K562 (cell line): ENCODE measurements around the gene MOGAT2. TPM values are rescaled to one million over a fixed set of nuclear protein-coding genes. Genes with fewer than 3 reads are reported as not detected.

Source experiments
- ATAC-seq: fragments of 200-7000 bp; cut with Tn5 transposase; 3 replicates; pipeline ENCODE4 v1.9.1; 2020; ENCODE audit warnings: moderate library complexity
- BruUV-seq: library from RNA; stranded (reverse); fragments of 400-500 nt; replicated peaks from 2 replicates; lab custom pipeline; 2021; lab: Mats Ljungman, UMichigan
- CTCF ChIA-PET: fragments of 300-600 bp; formaldehyde crosslinking; extraction: SDS; loops from one replicate; lab custom pipeline; 2021; ENCODE audit warnings: low intra/inter-chr PET ratio; lab: Yijun Ruan, JAX
- POLR2A ChIA-PET: fragments of 300-600, 350-650 bp; sonication (Branson Sonifier 250); formaldehyde crosslinking; extraction: SDS; loops from one replicate; lab custom pipeline; 2021; ENCODE audit warnings: antibody characterized with exemption, inconsistent platforms; lab: Yijun Ruan, JAX
- DNase-seq, 4 experiments: peaks; one replicate each; pipeline versions ENCODE4 v3.0.0 to v3.0.0-alpha.2; 2011 to 2018; ENCODE audit warnings: low spot score in 3 of 4, mixed read lengths in 3 of 4; ENCODE audit errors: extremely low read depth in 1 of 4
- FAIRE-seq: peaks from 2 replicates; lab custom pipeline; 2011; peaks lifted over from hg19 to GRCh38; lab: Jason Lieb, UNC
- H2AFZ ChIP-seq: 2 replicates; pipeline ENCODE4 v1.6.0; 2011; ENCODE audit warnings: low read depth, low read length, control low read depth, inconsistent platforms
- H3K27ac ChIP-seq: fragments of 200-600 bp; 3 replicates; pipeline ENCODE4 v1.8.0; 2011; ENCODE audit warnings: low read depth, mild to moderate bottlenecking, control low read depth, inconsistent platforms, low read length, moderate library complexity, mixed read lengths; ENCODE audit errors: extremely low read depth
- H3K27me3 ChIP-seq, 2 experiments: fragments of 300-600 bp in 1 of 2; 2 replicates in 1 of 2; 3 replicates in 1 of 2; pipeline versions ENCODE4 v1.6.0 to v1.8.0; 2011; ENCODE audit warnings: inconsistent platforms in 2 of 2, low read length in 2 of 2, mild to moderate bottlenecking in 1 of 2, mixed read lengths in 1 of 2, moderate library complexity in 1 of 2; ENCODE audit not compliant: control insufficient read depth in 2 of 2, insufficient read depth in 2 of 2
- H3K36me3 ChIP-seq: fragments of 300-600 bp; 3 replicates; pipeline ENCODE4 v1.8.0; 2011; ENCODE audit warnings: mild to moderate bottlenecking, low read length, inconsistent platforms; ENCODE audit not compliant: control insufficient read depth, insufficient read depth
- H3K4me1 ChIP-seq, 2 experiments: fragments of 200-600 bp in 1 of 2; replicated peaks in 1 of 2; 2 replicates in 1 of 2; 3 replicates in 1 of 2; pipeline versions ENCODE4 v1.5.1 to v1.8.0; 2011; ENCODE audit warnings: inconsistent platforms in 2 of 2, low read length in 2 of 2, mild to moderate bottlenecking in 1 of 2, mixed read lengths in 1 of 2, moderate library complexity in 1 of 2; ENCODE audit not compliant: control insufficient read depth in 2 of 2, insufficient read depth in 2 of 2
- H3K4me2 ChIP-seq: 2 replicates; pipeline ENCODE4 v1.6.1; 2011; ENCODE audit warnings: low read length, control low read depth, inconsistent platforms, mixed read lengths; ENCODE audit not compliant: insufficient read depth
- H3K4me3 ChIP-seq: fragments of 200-600 bp; sonication (generic), shearing (Covaris generic); 2 replicates; pipeline ENCODE4 v1.5.1; 2016; ENCODE audit warnings: control low read depth, inconsistent platforms
- H3K79me2 ChIP-seq: fragments of 200-600 bp; 3 replicates; pipeline ENCODE4 v1.8.0; 2011; ENCODE audit warnings: low read length, inconsistent platforms; ENCODE audit not compliant: control insufficient read depth, insufficient read depth
- H3K9ac ChIP-seq, 2 experiments: 2 replicates each; pipeline versions ENCODE4 v1.6.0 to v1.6.1; 2011; ENCODE audit warnings: low read depth in 2 of 2, low read length in 2 of 2, control low read depth in 1 of 2, inconsistent platforms in 1 of 2, mild to moderate bottlenecking in 1 of 2, mixed read lengths in 1 of 2; ENCODE audit not compliant: insufficient read depth in 1 of 2
- H3K9me1 ChIP-seq: one replicate; pipeline ENCODE4 v1.6.0; 2011; ENCODE audit warnings: inconsistent platforms, mild to moderate bottlenecking, low read length, moderate library complexity; ENCODE audit not compliant: control insufficient read depth, insufficient read depth
- H3K9me3 ChIP-seq: replicated peaks from 2 replicates; pipeline ENCODE4 v1.5.1; 2011; ENCODE audit warnings: low read depth, low read length, inconsistent platforms; ENCODE audit not compliant: control insufficient read depth, insufficient read depth
- H4K20me1 ChIP-seq: replicated peaks from 2 replicates; pipeline ENCODE4 v1.6.1; 2011; ENCODE audit warnings: low read length, inconsistent platforms, mixed read lengths; ENCODE audit not compliant: control insufficient read depth, insufficient read depth
- POLR2A ChIP-seq: fragments of 450-650 bp; conservative IDR thresholded peaks from 2 replicates; pipeline ENCODE4 v1.6.1; 2016
- WGBS: fragments of 100-300 bp; shearing (Covaris generic); methylation state at CpG from one replicate; pipeline ENCODE4 v1.1.6; 2016; ENCODE audit warnings: low coverage, mixed read lengths; ENCODE audit not compliant: insufficient coverage; ENCODE audit errors: missing lambda C conversion rate; 5-methylcytosine and 5-hydroxymethylcytosine counted together
- in situ Hi-C: fragments of 300-500 bp; cut with MboI; formaldehyde crosslinking; loops from 4 replicates; pipeline ENCODE4 v1.15.0; 2018; ENCODE audit warnings: inconsistent platforms, mixed read lengths
- intact Hi-C: fragments of 100-400 bp; cut with micrococcal nuclease; formaldehyde crosslinking; loops from 2 replicates; pipeline ENCODE4 v1.14.2; 2022
- polyA plus RNA-seq, 8 experiments: library from polyadenylated mRNA; depleted of rRNA in 4 of 8; stranded (reverse) in 5 of 8; unstranded in 3 of 8; fragments of >200 nt; fragmentation: Nextera tagmentation in 2 of 8; fragmentation: Illumina TruSeq in 1 of 8; extraction: Ambion mirVana in 2 of 8; extraction: Trizol in 1 of 8; gene quantifications; 2 replicates each; pipeline versions ENCODE4 v1.2.1 to v1.2.3, GENCODE V29; 2011 to 2014; ENCODE audit warnings: inconsistent platforms in 1 of 8, missing spikeins in 1 of 8
- total RNA-seq, 7 experiments: library from RNA; depleted of rRNA in 6 of 7; stranded (reverse); fragments of >200 nt in 6 of 7; fragmentation: Illumina TruSeq in 2 of 7; extraction: Trizol in 2 of 7; gene quantifications; 2 replicates each; pipeline versions ENCODE4 v1.2.1 to v1.2.3, GENCODE V29; 2011 to 2021; ENCODE audit warnings: low replicate concordance in 1 of 7
- TF ChIP-seq, protein P1 (sequence below), 2 experiments: IDR thresholded peaks in 1 of 2; conservative IDR thresholded peaks in 1 of 2; 2 replicates each; pipeline ENCODE4 v1.6.1; 2016; ENCODE audit warnings: low read depth in 2 of 2, mild to moderate bottlenecking in 1 of 2, missing compliant biosample characterization in 1 of 2, missing genetic modification characterization in 1 of 2, moderate library complexity in 1 of 2

The MOGAT2 gene
- total and polyA plus RNA-seq, 9 of the 15 experiments (the other 6 are each of a cell fraction or from before 2014, with no cell fraction given), result 0.09 TPM; not detected in 7

DNA sequence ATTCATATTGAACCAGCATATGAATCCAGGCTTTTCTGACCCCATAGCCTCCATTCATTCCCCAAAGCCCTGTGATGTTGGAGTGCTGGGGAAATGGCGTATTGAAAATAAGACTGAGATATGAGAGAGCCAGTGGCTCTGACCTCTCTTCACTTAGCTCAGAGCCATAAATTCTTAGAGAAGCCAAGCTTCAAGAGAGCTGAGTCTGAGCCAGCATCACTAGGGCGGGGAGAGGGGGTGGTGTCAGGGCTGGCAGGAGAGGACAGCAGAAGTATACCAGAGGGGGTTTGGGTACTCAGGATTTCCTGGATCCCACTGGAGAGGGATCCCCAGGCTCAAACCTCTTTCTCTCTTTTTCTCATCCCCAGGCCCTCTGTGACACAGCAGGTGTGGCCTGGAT, 16.7 kb upstream of the MOGAT2 start:
- DNase-seq (no peak), ATAC-seq (no peak), FAIRE-seq (no peak)
- H3K9ac ChIP-seq, result no peak overlapping the region
- no peaks in the 10 kb centered on the region for H3K36me3 ChIP-seq
- no peak overlapping the region for H2AFZ ChIP-seq
- no peak overlapping the region for H3K4me3 ChIP-seq
- H3K4me1 ChIP-seq, result peaks cover 0 to 4% of the 10 kb centered on the region in 2 experiments; a peak in 3 of 5 replicates
- H3K4me2 ChIP-seq, result no peak overlapping the region
- no peaks in the 10 kb centered on the region for H3K9me3 ChIP-seq
- no peak for TF ChIP-seq POLR2A
- TF ChIP-seq, protein P1, sequence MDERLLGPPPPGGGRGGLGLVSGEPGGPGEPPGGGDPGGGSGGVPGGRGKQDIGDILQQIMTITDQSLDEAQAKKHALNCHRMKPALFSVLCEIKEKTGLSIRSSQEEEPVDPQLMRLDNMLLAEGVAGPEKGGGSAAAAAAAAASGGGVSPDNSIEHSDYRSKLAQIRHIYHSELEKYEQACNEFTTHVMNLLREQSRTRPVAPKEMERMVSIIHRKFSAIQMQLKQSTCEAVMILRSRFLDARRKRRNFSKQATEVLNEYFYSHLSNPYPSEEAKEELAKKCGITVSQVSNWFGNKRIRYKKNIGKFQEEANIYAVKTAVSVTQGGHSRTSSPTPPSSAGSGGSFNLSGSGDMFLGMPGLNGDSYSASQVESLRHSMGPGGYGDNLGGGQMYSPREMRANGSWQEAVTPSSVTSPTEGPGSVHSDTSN (CRISPR knock-in tag; IDR thresholded peaks at IDR 0.05; ENCODE audit: low read depth), result no peak
- TF ChIP-seq, protein P1 (tag; conservative IDR thresholded peaks at IDR 0.05; ENCODE audit: low read depth), result 0 out of 2 replicates have a peak, but pooled peaks have one; percentile 27
- WGBS, result 14% methylated on average over 2 of the region's 2 CpGs
- intact Hi-C loops, result no loop called here
- peaks cover 0 to 9% of the 10 kb centered on the region in 2 experiments; a peak in 2 of 5 replicates for H3K27me3 ChIP-seq
- no peaks in the 10 kb centered on the region for H3K9me1 ChIP-seq
- no TSS peak for BruUV-seq
- POLR2A ChIA-PET, result no interaction called here
- no peak overlapping the region for H3K27ac ChIP-seq
- CTCF ChIA-PET, result no interaction called here
- no peaks in the 10 kb centered on the region for H3K79me2 ChIP-seq
- H4K20me1 ChIP-seq, result no peaks in the 10 kb centered on the region
- in situ Hi-C loops, result no loop called here
